Transverse colon (tissue), 4 donors: ENCODE measurements around the gene RINT1. TPM values are rescaled to one million over a fixed set of nuclear protein-coding genes. Genes with fewer than 3 reads are reported as not detected.

Experiments used
- DNase-seq: peaks from one replicate; pipeline ENCODE4 v3.0.0-alpha.2; 2019
- H3K27ac ChIP-seq, 4 donors: fragments of 200-600 bp; sonication (generic); 2 replicates each; pipeline ENCODE4 v1.5.1; 2016 to 2018; ENCODE audit warnings: inconsistent platforms in 4 of 4
- H3K27me3 ChIP-seq: fragments of 200-600 bp; sonication (generic); 2 replicates; pipeline ENCODE4 v1.5.1; 2017; ENCODE audit warnings: inconsistent platforms
- H3K36me3 ChIP-seq, 4 donors: fragments of 200-600 bp; sonication (generic); 2 replicates each; pipeline ENCODE4 v1.5.1; 2017 to 2019; ENCODE audit warnings: inconsistent platforms in 4 of 4
- H3K4me1 ChIP-seq, 4 donors: fragments of 200-600 bp; sonication (generic); 2 replicates each; pipeline ENCODE4 v1.5.1; 2017 to 2020; ENCODE audit warnings: inconsistent platforms in 4 of 4
- H3K4me3 ChIP-seq, 4 donors: fragments of 200-600 bp; sonication (generic); 1 replicate in 1 of 4; 2 replicates in 3 of 4; pipeline versions ENCODE4 v1.5.1 to v1.6.1; 2017 to 2019; ENCODE audit warnings: inconsistent platforms in 4 of 4
- H3K9me3 ChIP-seq, 2 donors: fragments of 200-600 bp; sonication (generic); 2 replicates each; pipeline ENCODE4 v1.5.1; 2017 to 2019; ENCODE audit warnings: inconsistent platforms in 2 of 2
- EP300 ChIP-seq: sonication (generic); formaldehyde crosslinking; IDR thresholded peaks from one replicate; pipeline ENCODE4 v1.6.1; 2017; ENCODE audit warnings: antibody characterized with exemption, low read depth
- POLR2A ChIP-seq: fragments of 450-650 bp; IDR thresholded peaks from one replicate; pipeline ENCODE4 v1.6.1; 2016; ENCODE audit warnings: antibody characterized with exemption, mild to moderate bottlenecking, moderate library complexity
- POLR2AphosphoS5 ChIP-seq, 3 donors: sonication (generic); formaldehyde crosslinking; IDR thresholded peaks; one replicate each; pipeline ENCODE4 v1.6.1; 2016; ENCODE audit warnings: antibody characterized with exemption in 3 of 3
- WGBS, 2 donors: methylation state at CpG; one replicate each; pipeline ENCODE4 v1.1.5; 2018; ENCODE audit warnings: low coverage in 1 of 2; 5-methylcytosine and 5-hydroxymethylcytosine counted together
- in situ Hi-C, 4 donors: fragments of 200-750 bp; cut with MboI; loops; one replicate each; pipeline versions ENCODE4 v1.15.0 to v1.15.1; 2017; ENCODE audit warnings: low sequenced_read_pairs in 3 of 4, low pct_ligation_motif_present in 1 of 4, low pct_unique_long_range_greater_than_20kb in 1 of 4
- intact Hi-C: fragments of 100-400 bp; cut with DNase I; formaldehyde crosslinking; loops from one replicate; pipeline ENCODE4 v1.15.1; 2023; ENCODE audit warnings: low total_unique reads
- total RNA-seq, 4 donors: library from RNA; depleted of rRNA; stranded (reverse); fragments of >200 nt; gene quantifications; one replicate each; pipeline ENCODE4 v1.1.0, GENCODE V29; 2016
- TF ChIP-seq, protein P1 (sequence below), 5 experiments: fragments of 200-600 bp in 3 of 5; fragments of 450-650 bp in 2 of 5; sonication (generic) in 3 of 5; IDR thresholded peaks; 1 replicate in 2 of 5; 2 replicates in 3 of 5; pipeline ENCODE4 v1.5.1; 2016 to 2017; ENCODE audit warnings: antibody characterized with exemption in 5 of 5, inconsistent platforms in 3 of 5, mild to moderate bottlenecking in 2 of 5, moderate library complexity in 1 of 5

RINT1 gene
- total RNA-seq, 4 donors from 2014 or later, result 10.0 to 37.2 (median 19.0) TPM

DNA sequence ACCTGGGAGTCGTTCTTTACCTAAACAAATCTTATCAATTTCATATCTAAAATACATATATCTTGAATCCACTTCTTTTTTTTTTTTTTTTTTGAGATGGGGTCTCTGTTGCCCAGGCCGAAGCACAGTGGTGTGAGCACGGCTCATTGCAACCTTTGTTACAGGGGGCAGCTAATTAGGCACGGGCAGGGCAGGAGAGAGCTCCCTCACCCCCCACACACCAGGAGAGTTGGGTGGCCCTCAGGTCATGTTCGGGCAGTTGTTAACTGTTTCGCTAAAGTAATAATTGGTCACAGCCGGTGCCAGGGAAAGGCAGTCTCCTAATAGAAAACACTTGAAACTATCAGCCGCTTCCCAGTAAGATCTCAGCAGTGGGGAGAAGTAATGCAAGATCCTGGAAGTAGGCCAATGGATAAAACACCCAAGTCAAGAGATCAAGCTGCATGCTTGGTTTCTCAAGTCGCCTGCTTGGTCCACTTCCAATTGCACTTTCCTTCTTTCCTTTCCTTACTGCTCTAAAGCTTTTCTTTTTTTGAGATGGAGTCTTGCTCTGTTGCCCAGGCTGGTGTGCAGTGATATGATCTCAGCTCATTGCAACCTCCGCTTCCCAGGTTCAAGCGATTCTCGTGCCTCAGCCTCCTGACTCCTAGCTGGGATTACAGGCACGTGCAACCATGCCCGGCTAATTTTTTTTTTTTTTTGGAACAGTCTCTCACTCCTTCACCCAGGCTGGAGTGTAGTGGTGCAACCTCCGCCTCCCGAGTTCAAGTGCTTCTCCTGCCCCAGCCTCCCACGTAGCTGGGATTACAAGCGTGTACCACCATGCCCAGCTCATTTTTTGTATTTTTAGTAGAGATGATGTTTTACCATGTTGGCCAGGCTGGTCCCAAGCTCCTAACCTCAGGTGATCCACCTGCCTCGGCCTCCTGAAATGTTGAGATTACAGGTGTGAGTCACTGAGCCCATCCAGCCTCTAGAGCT is 70.6 kb downstream of the RINT1 start:
- Histone ChIP-seq H3K4me3 (no peak overlapping the region), H3K27ac (no peak overlapping the region), H3K36me3 (no peaks in the 10 kb centered on the region), H3K27me3 (no peaks in the 10 kb centered on the region), H3K4me1 (peaks cover 0 to 3% (median 0%) of the 10 kb centered on the region in 4 donors), H3K9me3 (no peaks in the 10 kb centered on the region)
- DNase-seq, result no peak
- TF ChIP-seq EP300 (no peak), POLR2AphosphoS5 (IDR thresholded peaks at IDR 0.05) (no peak), POLR2A (no peak)
- TF ChIP-seq, protein P1, sequence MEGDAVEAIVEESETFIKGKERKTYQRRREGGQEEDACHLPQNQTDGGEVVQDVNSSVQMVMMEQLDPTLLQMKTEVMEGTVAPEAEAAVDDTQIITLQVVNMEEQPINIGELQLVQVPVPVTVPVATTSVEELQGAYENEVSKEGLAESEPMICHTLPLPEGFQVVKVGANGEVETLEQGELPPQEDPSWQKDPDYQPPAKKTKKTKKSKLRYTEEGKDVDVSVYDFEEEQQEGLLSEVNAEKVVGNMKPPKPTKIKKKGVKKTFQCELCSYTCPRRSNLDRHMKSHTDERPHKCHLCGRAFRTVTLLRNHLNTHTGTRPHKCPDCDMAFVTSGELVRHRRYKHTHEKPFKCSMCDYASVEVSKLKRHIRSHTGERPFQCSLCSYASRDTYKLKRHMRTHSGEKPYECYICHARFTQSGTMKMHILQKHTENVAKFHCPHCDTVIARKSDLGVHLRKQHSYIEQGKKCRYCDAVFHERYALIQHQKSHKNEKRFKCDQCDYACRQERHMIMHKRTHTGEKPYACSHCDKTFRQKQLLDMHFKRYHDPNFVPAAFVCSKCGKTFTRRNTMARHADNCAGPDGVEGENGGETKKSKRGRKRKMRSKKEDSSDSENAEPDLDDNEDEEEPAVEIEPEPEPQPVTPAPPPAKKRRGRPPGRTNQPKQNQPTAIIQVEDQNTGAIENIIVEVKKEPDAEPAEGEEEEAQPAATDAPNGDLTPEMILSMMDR (IDR thresholded peaks at IDR 0.05), result no peak
- 84 to 92% methylated on average over 8 to 19 of the region's 19 CpGs for WGBS, 2 donors
- intact Hi-C loops, result no loop called here
- in situ Hi-C loops, result no loop called here

DNA sequence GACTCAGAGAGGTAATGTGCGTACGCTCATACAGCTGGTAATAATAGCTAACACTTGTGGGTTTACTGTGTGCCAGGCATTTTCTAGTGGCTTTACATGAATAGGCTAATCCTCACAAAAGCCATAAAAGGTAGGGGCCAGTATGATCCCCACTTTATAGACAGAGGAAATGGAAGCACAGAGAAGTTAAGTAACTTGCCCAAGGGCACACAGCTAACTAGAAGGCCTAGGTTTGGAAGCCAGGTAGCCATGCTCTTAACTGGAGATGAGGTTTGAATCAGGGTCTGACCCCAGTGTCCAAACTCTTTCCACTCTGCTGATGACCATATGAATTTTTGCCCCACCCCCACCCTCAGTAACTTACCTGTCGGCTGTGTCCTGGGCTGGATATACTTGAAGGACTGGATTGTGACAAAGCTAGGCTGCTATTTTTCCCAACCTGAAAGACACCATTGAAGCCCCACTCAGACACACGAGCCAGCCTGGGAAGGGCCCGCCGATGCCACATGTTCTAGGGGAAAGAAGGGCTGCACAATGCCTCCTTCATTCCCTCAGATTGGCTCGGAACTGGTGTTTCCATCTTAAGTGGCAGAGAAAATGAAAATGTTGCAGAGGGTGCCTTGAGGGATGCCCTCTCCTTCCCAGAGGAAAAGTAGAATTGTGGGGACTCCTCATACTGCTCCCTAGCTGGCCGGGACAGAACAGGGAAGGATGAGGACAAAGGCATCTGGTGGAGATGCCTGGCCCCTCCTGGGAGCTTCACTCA is 78.3 kb downstream of the RINT1 start:
- no peak for DNase-seq
- no peaks in the 10 kb centered on the region for H3K4me1 ChIP-seq
- TF ChIP-seq POLR2A (no peak), EP300 (no peak), POLR2AphosphoS5 (IDR thresholded peaks at IDR 0.05) (no peak)
- TF ChIP-seq, protein P1 (IDR thresholded peaks at IDR 0.05), result no peak
- H3K36me3 ChIP-seq, result peaks cover 0 to 9% (median 4%) of the 10 kb centered on the region in 4 donors
- intact Hi-C loops (no loop called here), in situ Hi-C loops (no loop called here)
- H3K27ac ChIP-seq, result no peak overlapping the region
- H3K27me3 ChIP-seq, result no peaks in the 10 kb centered on the region
- 91 to 100% methylated on average over 2 to 8 of the region's 8 CpGs for WGBS, 2 donors
- no peak overlapping the region for H3K4me3 ChIP-seq
- no peaks in the 10 kb centered on the region for H3K9me3 ChIP-seq

DNA sequence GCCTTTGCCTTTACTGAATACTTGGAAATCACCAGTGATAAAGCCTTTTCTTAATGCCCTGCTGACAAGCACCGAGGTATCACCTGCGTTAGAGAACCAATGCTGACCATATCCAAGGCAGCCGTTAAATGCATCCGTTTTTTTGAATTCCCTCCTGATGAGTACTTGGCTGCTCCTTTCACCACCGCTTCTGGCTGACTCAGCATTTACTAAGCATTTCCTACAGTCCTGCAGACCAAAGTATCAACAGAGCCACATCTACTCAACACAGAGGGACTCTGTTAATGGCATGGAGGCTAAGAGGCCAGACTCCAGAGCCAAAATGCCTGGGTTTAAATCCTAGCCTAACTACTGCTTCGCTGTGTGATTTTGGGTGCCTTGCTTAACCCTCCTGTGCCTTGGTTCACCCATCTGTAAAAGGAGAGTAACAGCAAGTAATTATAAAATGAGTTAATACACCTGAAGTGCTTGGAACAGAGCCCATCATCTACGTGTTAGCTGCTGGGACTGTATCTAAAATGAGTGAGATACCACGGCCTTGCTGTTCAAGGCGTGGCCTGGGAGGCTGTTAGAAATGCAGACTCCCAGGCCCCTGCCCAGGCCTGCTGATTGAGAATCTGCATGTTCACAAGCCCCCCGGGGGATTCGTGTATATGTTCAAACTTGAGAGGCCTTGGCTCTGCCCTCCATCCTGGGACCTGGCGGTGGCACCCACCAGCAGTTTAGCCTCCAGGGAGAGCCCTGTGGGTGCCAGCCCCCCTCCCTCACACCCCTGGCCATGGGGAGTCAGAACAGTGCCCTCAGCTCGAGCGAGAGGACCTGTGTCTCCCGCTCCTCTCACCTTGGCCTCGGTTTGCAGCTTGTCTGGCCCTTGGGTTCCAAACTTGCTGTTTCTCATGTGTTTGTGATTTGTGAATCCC is 80.1 kb downstream of the RINT1 start:
- WGBS, 2 donors, result 91 to 92% methylated on average over 2 to 16 of the region's 16 CpGs
- H3K4me3 ChIP-seq, result no peak overlapping the region
- H3K4me1 ChIP-seq, result no peaks in the 10 kb centered on the region
- H3K27ac ChIP-seq, result no peak overlapping the region
- in situ Hi-C loops (no loop called here), intact Hi-C loops (no loop called here)
- no peaks in the 10 kb centered on the region for H3K9me3 ChIP-seq
- H3K27me3 ChIP-seq, result no peaks in the 10 kb centered on the region
- TF ChIP-seq, protein P1 (IDR thresholded peaks at IDR 0.05), result no peak
- TF ChIP-seq POLR2A (no peak), EP300 (no peak), POLR2AphosphoS5 (IDR thresholded peaks at IDR 0.05) (no peak)
- H3K36me3 ChIP-seq, result peaks cover 0 to 9% (median 4%) of the 10 kb centered on the region in 4 donors
- no peak for DNase-seq
